H9 (cell line): Measurements from ENCODE around the gene SUMO2. TPM values are rescaled to one million over a fixed set of nuclear protein-coding genes. Genes with fewer than 3 reads are reported as not detected.

Experiments used
- DNase-seq: peaks from one replicate; pipeline ENCODE4 v3.0.0-alpha.2; 2017
- H2AFZ ChIP-seq: one replicate; pipeline ENCODE4 v1.6.1; 2013; ENCODE audit warnings: mild to moderate bottlenecking, low read length, control low read depth, moderate library complexity
- H2AK5ac ChIP-seq: 2 replicates; pipeline ENCODE4 v1.6.1; 2013; ENCODE audit warnings: low read length, control low read depth, mixed read lengths; ENCODE audit not compliant: insufficient read length
- H2BK120ac ChIP-seq: one replicate; pipeline ENCODE4 v1.6.1; 2013; ENCODE audit warnings: low read depth, mild to moderate bottlenecking, low read length, control low read depth, inconsistent platforms; ENCODE audit not compliant: poor library complexity, severe bottlenecking
- H2BK12ac ChIP-seq: 2 replicates; pipeline ENCODE4 v1.6.1; 2013; ENCODE audit warnings: low read length, control low read depth, mixed read lengths, low read depth; ENCODE audit not compliant: insufficient read length
- H2BK15ac ChIP-seq: 2 replicates; pipeline ENCODE4 v1.6.1; 2013; ENCODE audit warnings: low read depth, low read length, control low read depth
- H2BK20ac ChIP-seq: one replicate; pipeline ENCODE4 v1.6.1; 2013; ENCODE audit warnings: low read depth, mild to moderate bottlenecking, low read length, control low read depth, inconsistent platforms; ENCODE audit not compliant: poor library complexity, severe bottlenecking
- H2BK5ac ChIP-seq: 2 replicates; pipeline ENCODE4 v1.6.1; 2013; ENCODE audit warnings: low read length, control low read depth, mixed read lengths; ENCODE audit not compliant: insufficient read length
- H3K14ac ChIP-seq: 2 replicates; pipeline ENCODE4 v1.6.1; 2013; ENCODE audit warnings: low read length, control low read depth; ENCODE audit not compliant: insufficient read depth
- H3K18ac ChIP-seq: 2 replicates; pipeline ENCODE4 v1.6.1; 2013; ENCODE audit warnings: low read depth, mild to moderate bottlenecking, mixed read lengths, low read length, control low read depth; ENCODE audit not compliant: insufficient read length
- H3K23ac ChIP-seq: 2 replicates; pipeline ENCODE4 v1.6.1; 2013; ENCODE audit warnings: low read length, control low read depth, mixed read lengths, low read depth; ENCODE audit not compliant: insufficient read length
- H3K23me2 ChIP-seq: 2 replicates; pipeline ENCODE4 v1.6.1; 2013; ENCODE audit warnings: low read depth, mild to moderate bottlenecking, mixed read lengths, low read length, control low read depth; ENCODE audit not compliant: insufficient read length, poor library complexity, severe bottlenecking
- H3K27ac ChIP-seq: 2 replicates; pipeline ENCODE4 v1.5.1; 2013; ENCODE audit warnings: low read length, control low read depth, mixed read lengths, low read depth; ENCODE audit not compliant: insufficient read length
- H3K27me3 ChIP-seq: 2 replicates; pipeline ENCODE4 v1.6.1; 2013; ENCODE audit warnings: low read length, control low read depth, inconsistent platforms; ENCODE audit not compliant: insufficient read depth
- H3K4ac ChIP-seq: 2 replicates; pipeline ENCODE4 v1.6.1; 2013; ENCODE audit warnings: low read depth, mild to moderate bottlenecking, control low read depth, inconsistent platforms, low read length, moderate library complexity
- H3K4me1 ChIP-seq: 2 replicates; pipeline ENCODE4 v1.6.1; 2013; ENCODE audit warnings: low read length, control low read depth, inconsistent platforms; ENCODE audit not compliant: insufficient read depth
- H3K4me2 ChIP-seq: 2 replicates; pipeline ENCODE4 v1.6.1; 2013; ENCODE audit warnings: low read length, control low read depth, mixed read lengths; ENCODE audit not compliant: insufficient read length, insufficient read depth
- H3K56ac ChIP-seq: 2 replicates; pipeline ENCODE4 v1.6.1; 2013; ENCODE audit warnings: low read depth, mild to moderate bottlenecking, mixed read lengths, low read length, control low read depth; ENCODE audit not compliant: insufficient read length
- H3K79me1 ChIP-seq: 2 replicates; pipeline ENCODE4 v1.6.1; 2013; ENCODE audit warnings: low read depth, mild to moderate bottlenecking, moderate library complexity, low read length, control low read depth, inconsistent platforms; ENCODE audit not compliant: insufficient read depth, poor library complexity, severe bottlenecking
- H3K79me2 ChIP-seq: 2 replicates; pipeline ENCODE4 v1.6.1; 2013; ENCODE audit warnings: low read length, control low read depth, inconsistent platforms; ENCODE audit not compliant: insufficient read depth
- H3K9ac ChIP-seq: 2 replicates; pipeline ENCODE4 v1.6.1; 2013; ENCODE audit warnings: low read length, control low read depth, mixed read lengths; ENCODE audit not compliant: insufficient read length; ENCODE audit errors: extremely low read depth
- H3K9me3 ChIP-seq: one replicate; pipeline ENCODE4 v1.6.1; 2013; ENCODE audit warnings: low read depth, low read length, inconsistent platforms; ENCODE audit not compliant: control insufficient read depth
- H3T11ph ChIP-seq: one replicate; pipeline ENCODE4 v1.6.1; 2013; ENCODE audit warnings: mild to moderate bottlenecking, low read length, control low read depth, inconsistent platforms
- H4K20me1 ChIP-seq: one replicate; pipeline ENCODE4 v1.6.1; 2013; ENCODE audit not compliant: control insufficient read depth, insufficient read length, insufficient read depth
- H4K5ac ChIP-seq: 2 replicates; pipeline ENCODE4 v1.6.1; 2013; ENCODE audit warnings: low read depth, mild to moderate bottlenecking, mixed read lengths, low read length, control low read depth; ENCODE audit not compliant: insufficient read length
- H4K8ac ChIP-seq: replicated peaks from 2 replicates; pipeline ENCODE4 v1.6.1; 2013; ENCODE audit warnings: low read length, control low read depth, mixed read lengths, low read depth; ENCODE audit not compliant: insufficient read length
- H4K91ac ChIP-seq: 2 replicates; pipeline ENCODE4 v1.6.1; 2013; ENCODE audit warnings: low read depth, mild to moderate bottlenecking, moderate library complexity, mixed read lengths, low read length, control low read depth; ENCODE audit not compliant: insufficient read length
- H3K27ac Mint-ChIP-seq, 3 experiments: 2 replicates in 2 of 3; 3 replicates in 1 of 3; pipeline ENCODE4 v1.8.0; 2020 to 2021; ENCODE audit warnings: mixed read lengths in 3 of 3, mild to moderate bottlenecking in 1 of 3, moderate library complexity in 1 of 3
- H3K27me3 Mint-ChIP-seq: 2 replicates; pipeline ENCODE4 v1.8.0; 2021; ENCODE audit warnings: low read depth, mild to moderate bottlenecking, moderate library complexity, mixed read lengths
- H3K36me3 Mint-ChIP-seq, 3 experiments: 2 replicates in 2 of 3; 3 replicates in 1 of 3; pipeline ENCODE4 v1.8.0; 2020 to 2021; ENCODE audit warnings: low read depth in 3 of 3, mixed read lengths in 3 of 3; ENCODE audit not compliant: insufficient read depth in 1 of 3
- H3K4me1 Mint-ChIP-seq, 2 experiments: 2 replicates each; pipeline ENCODE4 v1.8.0; 2020; ENCODE audit warnings: mixed read lengths in 2 of 2
- H3K4me3 Mint-ChIP-seq, 2 experiments: 2 replicates in 1 of 2; 3 replicates in 1 of 2; pipeline ENCODE4 v1.8.0; 2020 to 2021; ENCODE audit warnings: mild to moderate bottlenecking in 2 of 2, mixed read lengths in 2 of 2, moderate library complexity in 1 of 2
- H3K9me3 Mint-ChIP-seq, 2 experiments: 2 replicates in 1 of 2; 3 replicates in 1 of 2; pipeline ENCODE4 v1.8.0; 2020; ENCODE audit warnings: mild to moderate bottlenecking in 2 of 2, mixed read lengths in 2 of 2, moderate library complexity in 1 of 2
- WGBS: extraction: QIAGEN DNeasy Blood & Tissue Kit; methylation state at CpG from one replicate; pipeline ENCODE4 v1.1.7; 2013; ENCODE audit warnings: missing lambda C conversion rate, low lambda C conversion rate, mixed read lengths; ENCODE audit not compliant: insufficient read length; ENCODE audit errors: extremely low coverage; 5-methylcytosine and 5-hydroxymethylcytosine counted together
- total RNA-seq: library from RNA; stranded (reverse); gene quantifications from 2 replicates; pipeline ENCODE4 v1.2.1, GENCODE V29; 2021
- TF ChIP-seq, protein P1 (sequence below): fragments of 200-600 bp; sonication (generic); conservative IDR thresholded peaks from 3 replicates; pipeline ENCODE4 v1.8.0; 2021; ENCODE audit warnings: antibody characterized with exemption, mild to moderate bottlenecking

Gene SUMO2
- total RNA-seq, 1 experiment from 2014 or later: 813 TPM

DNA sequence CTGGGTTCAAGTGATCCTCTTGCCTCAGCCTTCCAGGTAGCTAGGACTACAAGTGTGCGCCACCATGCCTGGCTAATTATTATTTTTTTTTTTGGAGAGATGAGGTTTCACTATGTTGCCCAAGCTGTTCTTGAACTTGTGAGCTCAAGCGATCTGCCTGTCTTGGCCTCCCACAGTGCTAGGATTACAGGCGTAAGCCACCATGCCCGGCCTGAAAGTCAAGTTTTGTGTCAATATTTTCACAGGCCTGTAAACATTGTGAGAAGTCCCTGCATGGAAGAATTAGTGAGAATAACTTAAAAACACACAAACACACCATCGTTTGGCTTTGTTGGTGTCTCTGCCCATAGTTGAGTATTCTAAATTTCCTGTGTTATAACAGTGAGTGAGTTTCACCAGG is 45.0 kb upstream of the SUMO2 start:
- Histone ChIP-seq H3K18ac (no peak overlapping the region), H2AFZ (no peak overlapping the region), H3K4ac (no peak overlapping the region), H2BK20ac (no peak overlapping the region), H2BK120ac (no peak overlapping the region), H3K4me1 (no peaks in the 10 kb centered on the region), H4K5ac (no peak overlapping the region), H3T11ph (no peak overlapping the region), H3K56ac (no peak overlapping the region), H3K9ac (no peak overlapping the region), H4K20me1 (no peaks in the 10 kb centered on the region), H3K23ac (no peak overlapping the region), H4K8ac (no peak overlapping the region), H3K9me3 (no peaks in the 10 kb centered on the region), H3K79me2 (no peaks in the 10 kb centered on the region), H3K14ac (no peak overlapping the region), H2BK5ac (no peak overlapping the region), H3K4me2 (no peak overlapping the region), H3K27ac (no peak overlapping the region), H3K23me2 (no peaks in the 10 kb centered on the region), H3K79me1 (no peaks in the 10 kb centered on the region), H2AK5ac (no peak overlapping the region), H2BK12ac (no peak overlapping the region), H3K27me3 (no peaks in the 10 kb centered on the region), H4K91ac (no peak overlapping the region), H2BK15ac (no peak overlapping the region)
- no CpG with 5 or more reads among the region's 5 CpGs for WGBS
- Mint-ChIP-seq H3K4me1 (no peaks in the 10 kb centered on the region), H3K4me3 (no peak overlapping the region), H3K27ac (no peak overlapping the region), H3K9me3 (no peaks in the 10 kb centered on the region), H3K36me3 (peaks cover 42 to 90% (median 85%) of the 10 kb centered on the region in 3 experiments), H3K27me3 (no peaks in the 10 kb centered on the region)
- DNase-seq: no peak
- TF ChIP-seq, protein P1, sequence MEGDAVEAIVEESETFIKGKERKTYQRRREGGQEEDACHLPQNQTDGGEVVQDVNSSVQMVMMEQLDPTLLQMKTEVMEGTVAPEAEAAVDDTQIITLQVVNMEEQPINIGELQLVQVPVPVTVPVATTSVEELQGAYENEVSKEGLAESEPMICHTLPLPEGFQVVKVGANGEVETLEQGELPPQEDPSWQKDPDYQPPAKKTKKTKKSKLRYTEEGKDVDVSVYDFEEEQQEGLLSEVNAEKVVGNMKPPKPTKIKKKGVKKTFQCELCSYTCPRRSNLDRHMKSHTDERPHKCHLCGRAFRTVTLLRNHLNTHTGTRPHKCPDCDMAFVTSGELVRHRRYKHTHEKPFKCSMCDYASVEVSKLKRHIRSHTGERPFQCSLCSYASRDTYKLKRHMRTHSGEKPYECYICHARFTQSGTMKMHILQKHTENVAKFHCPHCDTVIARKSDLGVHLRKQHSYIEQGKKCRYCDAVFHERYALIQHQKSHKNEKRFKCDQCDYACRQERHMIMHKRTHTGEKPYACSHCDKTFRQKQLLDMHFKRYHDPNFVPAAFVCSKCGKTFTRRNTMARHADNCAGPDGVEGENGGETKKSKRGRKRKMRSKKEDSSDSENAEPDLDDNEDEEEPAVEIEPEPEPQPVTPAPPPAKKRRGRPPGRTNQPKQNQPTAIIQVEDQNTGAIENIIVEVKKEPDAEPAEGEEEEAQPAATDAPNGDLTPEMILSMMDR: no peak
